Chondrocyte (in vitro differentiated cells): Measurements from ENCODE around the gene PKD1L1. TPM values are rescaled to one million over a fixed set of nuclear protein-coding genes. Genes with fewer than 3 reads are reported as not detected.
A peak's percentile ranks its signal among the peaks of the same experiment; 100 is the strongest.

Experiments
- DNase-seq: peaks from one replicate; pipeline ENCODE4 v3.0.0; 2021; ENCODE audit warnings: mixed read lengths, low spot score
- H3K27ac Mint-ChIP-seq: one replicate; pipeline ENCODE4 v1.8.0; 2021; ENCODE audit warnings: mild to moderate bottlenecking, moderate library complexity, mixed read lengths; ENCODE audit not compliant: unreplicated experiment
- H3K27me3 Mint-ChIP-seq: 2 replicates; pipeline ENCODE4 v1.8.0; 2021; ENCODE audit warnings: low read depth, mixed read lengths
- H3K36me3 Mint-ChIP-seq: 2 replicates; pipeline ENCODE4 v1.8.0; 2021; ENCODE audit warnings: low read depth, mixed read lengths
- H3K4me1 Mint-ChIP-seq: 2 replicates; pipeline ENCODE4 v1.8.0; 2021; ENCODE audit warnings: low read depth, mild to moderate bottlenecking, mixed read lengths
- H3K4me3 Mint-ChIP-seq: one replicate; pipeline ENCODE4 v1.8.0; 2021; ENCODE audit warnings: mild to moderate bottlenecking, moderate library complexity, mixed read lengths; ENCODE audit not compliant: unreplicated experiment
- H3K9me3 Mint-ChIP-seq: 2 replicates; pipeline ENCODE4 v1.8.0; 2021; ENCODE audit warnings: low read depth, mixed read lengths
- total RNA-seq: library from RNA; stranded (reverse); gene quantifications from 3 replicates; pipeline ENCODE4 v1.2.1, GENCODE V29; 2021
- TF ChIP-seq, protein P1 (sequence below): fragments of 200-600 bp; sonication (generic); IDR thresholded peaks from 2 replicates; pipeline ENCODE4 v1.5.0; 2021; ENCODE audit warnings: antibody characterized with exemption, mild to moderate bottlenecking, moderate library complexity

Gene PKD1L1
- total RNA-seq, 1 donor from 2014 or later: 0.25 TPM

DNA sequence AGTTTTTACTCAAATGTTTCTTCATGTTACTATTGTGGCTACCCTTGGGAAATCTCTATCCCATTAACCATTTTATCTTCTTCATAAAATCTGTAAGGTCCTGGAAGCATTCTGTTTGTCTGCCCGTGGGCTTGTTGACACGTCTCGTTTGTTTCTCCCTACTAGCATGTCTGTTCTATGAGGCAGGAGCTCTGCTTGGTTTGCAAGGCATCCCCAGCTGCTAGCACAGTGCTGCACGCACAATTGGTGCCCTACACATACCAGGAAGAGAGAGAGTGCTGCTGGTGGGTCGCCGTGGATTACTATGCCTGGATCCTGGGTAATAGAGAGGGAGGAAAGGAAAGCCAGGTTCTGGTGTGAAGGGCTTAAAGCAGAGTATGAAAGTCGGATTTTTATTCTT is 200.2 kb downstream of the PKD1L1 start:
- Mint-ChIP-seq H3K36me3 (no peaks in the 10 kb centered on the region), H3K4me1 (peaks cover 24% of the 10 kb centered on the region)
- no peak for DNase-seq

GRCh38 chr7:47747160-47747559 is 201.1 kb downstream of the PKD1L1 start:
- H3K36me3 Mint-ChIP-seq: no peaks in the 10 kb centered on the region
- H3K4me3 Mint-ChIP-seq: no peak overlapping the region
- no peaks in the 10 kb centered on the region for H3K27me3 Mint-ChIP-seq
- H3K27ac Mint-ChIP-seq: no peak overlapping the region
- TF ChIP-seq, protein P1, sequence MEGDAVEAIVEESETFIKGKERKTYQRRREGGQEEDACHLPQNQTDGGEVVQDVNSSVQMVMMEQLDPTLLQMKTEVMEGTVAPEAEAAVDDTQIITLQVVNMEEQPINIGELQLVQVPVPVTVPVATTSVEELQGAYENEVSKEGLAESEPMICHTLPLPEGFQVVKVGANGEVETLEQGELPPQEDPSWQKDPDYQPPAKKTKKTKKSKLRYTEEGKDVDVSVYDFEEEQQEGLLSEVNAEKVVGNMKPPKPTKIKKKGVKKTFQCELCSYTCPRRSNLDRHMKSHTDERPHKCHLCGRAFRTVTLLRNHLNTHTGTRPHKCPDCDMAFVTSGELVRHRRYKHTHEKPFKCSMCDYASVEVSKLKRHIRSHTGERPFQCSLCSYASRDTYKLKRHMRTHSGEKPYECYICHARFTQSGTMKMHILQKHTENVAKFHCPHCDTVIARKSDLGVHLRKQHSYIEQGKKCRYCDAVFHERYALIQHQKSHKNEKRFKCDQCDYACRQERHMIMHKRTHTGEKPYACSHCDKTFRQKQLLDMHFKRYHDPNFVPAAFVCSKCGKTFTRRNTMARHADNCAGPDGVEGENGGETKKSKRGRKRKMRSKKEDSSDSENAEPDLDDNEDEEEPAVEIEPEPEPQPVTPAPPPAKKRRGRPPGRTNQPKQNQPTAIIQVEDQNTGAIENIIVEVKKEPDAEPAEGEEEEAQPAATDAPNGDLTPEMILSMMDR: no peak
- no peak for DNase-seq
- peaks cover 27% of the 10 kb centered on the region for H3K4me1 Mint-ChIP-seq
- peaks cover 3% of the 10 kb centered on the region for H3K9me3 Mint-ChIP-seq

More for the DNA sequence above, 200.2 kb downstream of the PKD1L1 start:
- Mint-ChIP-seq H3K27ac (no peak overlapping the region), H3K27me3 (no peaks in the 10 kb centered on the region), H3K9me3 (peaks cover 3% of the 10 kb centered on the region), H3K4me3 (no peak overlapping the region)
- TF ChIP-seq, protein P1: no peak

DNA sequence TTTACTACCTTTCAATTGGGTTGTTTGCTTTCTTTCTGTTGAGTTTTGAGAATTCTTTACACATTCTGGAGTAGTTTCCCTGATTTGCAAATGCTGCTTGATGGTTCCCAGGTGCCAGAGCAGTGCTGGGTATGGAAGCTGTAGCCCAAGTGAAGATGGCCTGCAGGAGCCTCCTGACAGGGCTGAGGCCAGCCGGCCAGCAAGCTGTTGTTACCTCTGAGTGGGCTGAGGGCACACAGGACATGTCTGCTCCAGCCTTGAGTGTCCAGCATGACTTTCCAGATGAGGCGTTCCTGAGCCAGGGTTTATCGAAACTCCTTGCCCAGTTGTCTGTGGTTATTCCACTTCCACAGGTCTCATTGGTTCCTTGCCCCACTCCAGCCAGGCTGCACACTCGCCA is 201.8 kb downstream of the PKD1L1 start:
- peak; percentile 34 for DNase-seq
- TF ChIP-seq, protein P1: no peak
- no peaks in the 10 kb centered on the region for H3K27me3 Mint-ChIP-seq
- H3K36me3 Mint-ChIP-seq: no peaks in the 10 kb centered on the region
- H3K4me3 Mint-ChIP-seq: no peak overlapping the region
- H3K27ac Mint-ChIP-seq: no peak overlapping the region
- H3K9me3 Mint-ChIP-seq: peaks cover 3% of the 10 kb centered on the region
- H3K4me1 Mint-ChIP-seq: peaks cover 30% of the 10 kb centered on the region

- H3K27me3 Mint-ChIP-seq: no peaks in the 10 kb centered on the region
- peak; percentile 67 for DNase-seq
- no peak overlapping the region for H3K4me3 Mint-ChIP-seq
- TF ChIP-seq, protein P1: no peak
- no peaks in the 10 kb centered on the region for H3K9me3 Mint-ChIP-seq
- peaks cover 38% of the 10 kb centered on the region for H3K4me1 Mint-ChIP-seq
- no peaks in the 10 kb centered on the region for H3K36me3 Mint-ChIP-seq
- H3K27ac Mint-ChIP-seq: peak overlapping the region; percentile 69
These were observed 203.4 kb downstream of the PKD1L1 start for GRCh38 chr7:47744883-47745282.

DNA sequence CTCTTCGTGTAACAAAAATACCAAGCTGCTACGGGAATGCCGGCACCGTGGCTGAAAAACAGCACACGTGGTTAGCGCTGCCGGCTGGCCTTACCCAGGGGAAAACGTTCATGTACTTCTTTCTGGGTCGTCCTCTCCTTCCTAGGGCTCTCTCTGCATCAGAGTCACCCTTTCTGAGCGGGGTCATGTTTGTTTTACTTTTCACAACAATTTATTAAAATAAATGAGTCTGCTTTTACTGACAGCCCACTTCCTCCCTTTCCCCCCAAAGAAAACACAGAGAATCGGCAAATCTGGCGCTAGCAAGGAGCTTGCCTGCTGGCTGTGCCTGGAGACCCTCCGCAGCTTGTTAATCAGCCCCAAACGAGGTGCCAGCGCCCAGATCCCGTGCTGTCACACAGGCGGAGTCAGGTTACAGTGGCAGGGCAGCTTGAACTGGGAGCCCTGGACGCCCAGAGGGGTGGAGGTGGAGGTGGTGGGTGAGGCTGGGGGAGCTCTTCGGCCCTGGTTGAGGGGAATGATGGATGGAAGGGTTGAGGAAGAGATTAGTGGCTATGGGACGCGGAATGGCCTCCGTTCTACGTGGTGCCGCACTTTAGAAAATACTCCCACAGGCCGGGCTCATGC is 204.2 kb downstream of the PKD1L1 start:
- H3K4me1 Mint-ChIP-seq: peaks cover 45% of the 10 kb centered on the region
- H3K4me3 Mint-ChIP-seq: peak overlapping the region; percentile 46
- H3K27me3 Mint-ChIP-seq: no peaks in the 10 kb centered on the region
- H3K36me3 Mint-ChIP-seq: no peaks in the 10 kb centered on the region
- H3K27ac Mint-ChIP-seq: peak overlapping the region; percentile 92
- DNase-seq: peak; percentile 77
- no peaks in the 10 kb centered on the region for H3K9me3 Mint-ChIP-seq
- TF ChIP-seq, protein P1: no peak
